Activated T-cell treated with anti-CD3 and anti-CD28 coated beads, Interleukin-2, amount 50 U/mL, for 4 hours (primary cell): ENCODE results near the gene L1TD1. TPM values are rescaled to one million over a fixed set of nuclear protein-coding genes. Genes with fewer than 3 reads are reported as not detected.
"Not testable (repeated sequence)": the region's sequence is repeated elsewhere in the genome, so short reads cannot be mapped to it uniquely, and the experiment has no call there.

Experiments
- ATAC-seq, 2 donors: fragments of 200-7000 bp; cut with Tn5 transposase; one replicate each; pipeline ENCODE4 v1.10.0; 2021
- DNase-seq: peaks from one replicate; pipeline ENCODE4 v3.0.0-alpha.2; 2020
- H3K27me3 Mint-ChIP-seq: one replicate; pipeline ENCODE4 v1.8.0; 2021; ENCODE audit warnings: low read depth, mixed read lengths
- H3K36me3 Mint-ChIP-seq: one replicate; pipeline ENCODE4 v1.8.0; 2022; ENCODE audit warnings: mixed read lengths; ENCODE audit not compliant: insufficient read depth
- H3K4me1 Mint-ChIP-seq: one replicate; pipeline ENCODE4 v1.8.0; 2021; ENCODE audit warnings: low read depth, mixed read lengths
- H3K4me3 Mint-ChIP-seq: one replicate; pipeline ENCODE4 v1.8.0; 2021; ENCODE audit warnings: mild to moderate bottlenecking, moderate library complexity, mixed read lengths
- H3K9me3 Mint-ChIP-seq: one replicate; pipeline ENCODE4 v1.8.0; 2021; ENCODE audit warnings: mixed read lengths
- total RNA-seq, 3 donors: library from RNA; stranded (reverse); gene quantifications; one replicate each; pipeline ENCODE4 v1.2.1, GENCODE V29; 2021

L1TD1 gene
- total RNA-seq, 3 donors from 2014 or later = 0.13 to 0.19 (median 0.18) TPM

- H3K4me1 Mint-ChIP-seq, H3K4me3 Mint-ChIP-seq, H3K9me3 Mint-ChIP-seq, H3K27me3 Mint-ChIP-seq, ATAC-seq, DNase-seq, H3K36me3 Mint-ChIP-seq: not testable (repeated sequence)
Measured at GRCh38 chr1:62183164-62184020, 11.3 kb upstream of the L1TD1 start.

GRCh38 chr1:62184336-62184735 lies 10.3 kb upstream of the L1TD1 start:
- H3K27me3 Mint-ChIP-seq = no peaks in the 10 kb centered on the region
- no peak for DNase-seq
- no peaks in the 10 kb centered on the region for H3K9me3 Mint-ChIP-seq
- H3K36me3 Mint-ChIP-seq = no peaks in the 10 kb centered on the region
- no peak for ATAC-seq
- no peak overlapping the region for H3K4me3 Mint-ChIP-seq
- H3K4me1 Mint-ChIP-seq = no peaks in the 10 kb centered on the region

- H3K4me3 Mint-ChIP-seq, H3K9me3 Mint-ChIP-seq, ATAC-seq, H3K36me3 Mint-ChIP-seq, H3K4me1 Mint-ChIP-seq, DNase-seq, H3K27me3 Mint-ChIP-seq: not testable (repeated sequence)
Measured at GRCh38 chr1:62185233-62185632, 9.4 kb upstream of the L1TD1 start.

GRCh38 chr1:62185677-62186076 lies 9.0 kb upstream of the L1TD1 start:
- Mint-ChIP-seq H3K4me1 (no peaks in the 10 kb centered on the region), H3K4me3 (no peak overlapping the region), H3K9me3 (no peaks in the 10 kb centered on the region), H3K27me3 (no peaks in the 10 kb centered on the region), H3K36me3 (no peaks in the 10 kb centered on the region)
- ATAC-seq (no peak), DNase-seq (no peak)

GRCh38 chr1:62187548-62187947 lies 7.1 kb upstream of the L1TD1 start:
- Mint-ChIP-seq H3K4me3 (no peak overlapping the region), H3K36me3 (no peaks in the 10 kb centered on the region), H3K27me3 (peaks cover under 1% of the 10 kb centered on the region), H3K4me1 (no peaks in the 10 kb centered on the region), H3K9me3 (no peaks in the 10 kb centered on the region)
- ATAC-seq = no peak
- no peak for DNase-seq

- Mint-ChIP-seq H3K27me3 (peaks cover 6% of the 10 kb centered on the region), H3K36me3 (no peaks in the 10 kb centered on the region), H3K9me3 (no peaks in the 10 kb centered on the region), H3K4me1 (no peaks in the 10 kb centered on the region), H3K4me3 (no peak overlapping the region)
- ATAC-seq (no peak), DNase-seq (no peak)
Measured at GRCh38 chr1:62188111-62188510, 6.5 kb upstream of the L1TD1 start.

GRCh38 chr1:62196086-62196690 lies 1.5 kb downstream of the L1TD1 start:
- no peak for DNase-seq
- Mint-ChIP-seq H3K36me3 (no peaks in the 10 kb centered on the region), H3K4me3 (no peak overlapping the region), H3K9me3 (no peaks in the 10 kb centered on the region), H3K4me1 (peaks cover 2% of the 10 kb centered on the region), H3K27me3 (peaks cover 34% of the 10 kb centered on the region)
- ATAC-seq = no peak

GRCh38 chr1:62198069-62198780 lies 3.6 kb downstream of the L1TD1 start:
- DNase-seq (no peak), ATAC-seq (no peak)
- no peaks in the 10 kb centered on the region for H3K9me3 Mint-ChIP-seq
- H3K36me3 Mint-ChIP-seq = no peaks in the 10 kb centered on the region
- peaks cover 2% of the 10 kb centered on the region for H3K4me1 Mint-ChIP-seq
- H3K27me3 Mint-ChIP-seq = peaks cover 29% of the 10 kb centered on the region
- H3K4me3 Mint-ChIP-seq = no peak overlapping the region

GRCh38 chr1:62198781-62199125 lies 4.1 kb downstream of the L1TD1 start:
- no peaks in the 10 kb centered on the region for H3K9me3 Mint-ChIP-seq
- ATAC-seq (no peak), DNase-seq (no peak)
- H3K36me3 Mint-ChIP-seq = no peaks in the 10 kb centered on the region
- peaks cover 24% of the 10 kb centered on the region for H3K27me3 Mint-ChIP-seq
- no peak overlapping the region for H3K4me3 Mint-ChIP-seq
- peaks cover 2% of the 10 kb centered on the region for H3K4me1 Mint-ChIP-seq

- Mint-ChIP-seq H3K9me3 (peaks cover 24% of the 10 kb centered on the region), H3K4me3 (no peak overlapping the region), H3K27me3 (peaks cover 5% of the 10 kb centered on the region), H3K4me1 (no peaks in the 10 kb centered on the region), H3K36me3 (peaks cover 2% of the 10 kb centered on the region)
- ATAC-seq (no peak), DNase-seq (no peak)
Measured at GRCh38 chr1:62207187-62207586, 12.5 kb downstream of the L1TD1 start.

GRCh38 chr1:62208087-62208486 lies 13.4 kb downstream of the L1TD1 start:
- H3K36me3 Mint-ChIP-seq = peaks cover 2% of the 10 kb centered on the region
- DNase-seq = no peak
- ATAC-seq = no peak
- peaks cover 4% of the 10 kb centered on the region for H3K27me3 Mint-ChIP-seq
- no peak overlapping the region for H3K4me3 Mint-ChIP-seq
- peaks cover 24% of the 10 kb centered on the region for H3K9me3 Mint-ChIP-seq
- no peaks in the 10 kb centered on the region for H3K4me1 Mint-ChIP-seq

GRCh38 chr1:62208970-62209369 lies 14.3 kb downstream of the L1TD1 start:
- H3K4me1 Mint-ChIP-seq = no peaks in the 10 kb centered on the region
- ATAC-seq = no peak
- peaks cover 2% of the 10 kb centered on the region for H3K36me3 Mint-ChIP-seq
- peaks cover 24% of the 10 kb centered on the region for H3K9me3 Mint-ChIP-seq
- H3K4me3 Mint-ChIP-seq = no peak overlapping the region
- H3K27me3 Mint-ChIP-seq = peaks cover 4% of the 10 kb centered on the region
- no peak for DNase-seq

- H3K36me3 Mint-ChIP-seq = peaks cover 2% of the 10 kb centered on the region
- no peaks in the 10 kb centered on the region for H3K4me1 Mint-ChIP-seq
- no peak overlapping the region for H3K4me3 Mint-ChIP-seq
- ATAC-seq (no peak), DNase-seq (no peak)
- H3K9me3 Mint-ChIP-seq = peaks cover 24% of the 10 kb centered on the region
- H3K27me3 Mint-ChIP-seq = peaks cover 2% of the 10 kb centered on the region
Measured at GRCh38 chr1:62209931-62210595, 15.4 kb downstream of the L1TD1 start.

GRCh38 chr1:62210960-62211359 lies 16.3 kb downstream of the L1TD1 start:
- Mint-ChIP-seq H3K36me3 (peaks cover 2% of the 10 kb centered on the region), H3K27me3 (no peaks in the 10 kb centered on the region), H3K9me3 (peaks cover 24% of the 10 kb centered on the region), H3K4me3 (no peak overlapping the region), H3K4me1 (no peaks in the 10 kb centered on the region)
- no peak for ATAC-seq
- no peak for DNase-seq
